ENCODE results near the gene OR10G8.

OR10G8 gene

DNA sequence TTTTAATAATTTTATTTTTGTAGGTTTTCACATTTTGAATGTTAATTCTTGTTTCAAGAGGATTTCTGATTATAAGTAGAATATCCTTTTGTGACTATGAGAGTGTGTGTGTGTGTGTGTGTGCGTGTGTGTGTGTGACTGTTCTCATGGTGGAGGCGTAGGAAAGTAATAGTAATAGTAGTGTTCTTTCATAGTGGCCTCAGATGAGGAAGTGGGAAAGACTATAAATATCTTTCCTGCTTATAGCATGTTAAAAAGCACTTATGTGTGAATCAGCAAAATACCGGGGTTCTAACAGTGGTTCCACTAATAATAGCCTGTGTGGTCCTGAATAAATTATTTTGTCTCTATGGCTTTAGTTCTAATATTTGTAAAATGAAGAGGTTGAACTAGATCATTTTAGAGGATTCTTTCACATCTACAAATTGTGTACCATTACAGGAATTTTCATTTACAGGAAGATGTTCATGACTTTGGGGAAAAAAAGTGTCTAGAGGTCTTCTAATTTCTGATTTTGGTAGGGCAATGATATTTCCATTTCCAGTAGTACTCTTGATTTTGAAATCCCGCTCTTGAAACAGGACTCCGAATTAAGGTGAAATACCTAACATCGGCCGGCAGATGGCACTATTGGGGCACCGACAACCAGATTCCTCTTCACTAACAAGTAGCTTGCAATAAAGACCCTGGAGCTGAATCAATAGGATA, 44.5 kb downstream of the OR10G8 start:
- Mint-ChIP-seq H3K36me3 (ENCODE audit: low read depth) (no peaks in the 10 kb centered on the region), H3K4me1 (ENCODE audit: low read depth) (peaks cover 15% of the 10 kb centered on the region), H3K27me3 (ENCODE audit: low read depth) (peaks cover 21% of the 10 kb centered on the region), H3K4me3 (no peak overlapping the region), H3K9me3 (no peaks in the 10 kb centered on the region), H3K27ac (no peak overlapping the region)

DNA sequence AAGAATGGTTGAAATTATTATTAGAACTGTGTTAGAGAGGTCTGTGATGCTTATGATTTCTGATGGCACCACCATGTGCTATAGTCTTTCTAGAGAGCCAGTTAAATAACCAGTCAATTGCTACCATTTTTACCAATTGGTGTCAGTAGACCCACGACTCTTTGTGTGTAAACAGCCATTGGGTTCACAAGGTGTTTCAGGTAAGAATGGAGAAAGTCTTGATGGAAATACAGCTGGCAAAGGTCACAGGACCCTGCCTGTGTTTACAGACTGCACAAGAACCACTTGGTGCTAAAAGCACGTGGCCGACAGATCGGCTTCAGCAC, 45.0 kb downstream of the OR10G8 start:
- H3K27ac Mint-ChIP-seq: no peak overlapping the region
- H3K4me3 Mint-ChIP-seq: no peak overlapping the region
- no peaks in the 10 kb centered on the region for H3K36me3 Mint-ChIP-seq (ENCODE audit: low read depth)
- H3K4me1 Mint-ChIP-seq (ENCODE audit: low read depth): peaks cover 17% of the 10 kb centered on the region
- H3K9me3 Mint-ChIP-seq: no peaks in the 10 kb centered on the region
- peaks cover 22% of the 10 kb centered on the region for H3K27me3 Mint-ChIP-seq (ENCODE audit: low read depth)

DNA sequence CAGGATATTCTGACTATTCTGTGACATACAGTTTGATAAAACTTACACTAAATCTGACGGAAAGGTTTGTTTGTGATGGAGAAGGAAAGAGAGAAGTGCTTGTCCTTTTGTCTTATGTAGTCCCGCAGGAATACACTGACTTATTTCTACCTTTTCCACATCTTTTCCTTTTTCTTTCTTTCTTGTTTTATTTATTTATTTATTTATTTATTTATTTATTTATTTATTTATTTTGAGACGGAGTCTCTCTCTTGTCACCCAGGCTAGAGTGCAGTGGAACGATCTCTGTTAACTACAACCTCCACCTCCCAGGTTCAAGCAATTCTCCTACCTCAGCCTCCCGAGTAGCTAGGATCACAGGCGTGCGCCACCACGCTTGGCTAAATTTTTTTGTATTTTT, 45.5 kb downstream of the OR10G8 start:
- Mint-ChIP-seq H3K4me3 (no peak overlapping the region), H3K27me3 (ENCODE audit: low read depth) (peaks cover 26% of the 10 kb centered on the region), H3K27ac (no peak overlapping the region), H3K4me1 (ENCODE audit: low read depth) (peaks cover 18% of the 10 kb centered on the region), H3K9me3 (no peaks in the 10 kb centered on the region), H3K36me3 (ENCODE audit: low read depth) (no peaks in the 10 kb centered on the region)

DNA sequence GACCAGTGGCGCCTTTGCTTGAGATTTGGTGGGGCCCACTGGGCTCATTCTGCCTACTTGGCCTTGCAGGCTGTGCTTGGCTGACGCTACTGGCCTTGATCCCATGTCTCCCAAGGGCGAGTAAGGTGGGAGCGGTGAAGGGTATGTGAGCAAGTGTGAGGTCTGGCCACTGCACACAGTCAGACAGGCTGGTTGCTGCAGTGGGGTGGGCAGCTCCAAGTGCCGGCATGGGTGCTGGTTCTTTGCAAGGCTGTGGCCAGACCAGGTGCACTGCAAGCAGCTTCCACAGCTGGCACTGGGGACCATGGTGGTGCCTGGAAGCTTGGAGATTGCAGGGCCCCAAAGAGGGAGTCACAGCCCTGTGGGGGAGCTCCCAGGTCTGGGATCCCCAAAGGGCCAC, 48.0 kb downstream of the OR10G8 start:
- Mint-ChIP-seq H3K4me3 (no peak overlapping the region), H3K27ac (no peak overlapping the region), H3K9me3 (no peaks in the 10 kb centered on the region), H3K4me1 (ENCODE audit: low read depth) (peaks cover 13% of the 10 kb centered on the region), H3K36me3 (ENCODE audit: low read depth) (no peaks in the 10 kb centered on the region), H3K27me3 (ENCODE audit: low read depth) (peaks cover 24% of the 10 kb centered on the region)

DNA sequence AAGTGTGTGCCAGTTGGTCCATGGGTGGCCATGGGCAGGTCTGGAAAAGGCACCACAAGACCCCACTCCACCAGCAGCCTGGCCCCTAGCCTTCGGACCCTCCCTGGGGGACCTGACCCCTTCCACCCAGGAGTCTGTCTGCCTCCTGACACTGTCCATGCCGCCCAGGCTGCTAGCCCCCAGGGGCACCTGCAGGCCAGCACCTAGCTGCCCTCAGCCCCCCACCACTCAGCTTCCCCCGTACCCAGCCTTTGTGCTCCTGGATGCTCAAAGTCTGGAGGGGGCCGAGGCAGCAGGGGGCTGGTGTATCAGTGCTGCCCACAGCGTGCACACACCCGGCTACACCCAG, 48.9 kb downstream of the OR10G8 start:
- Mint-ChIP-seq H3K27ac (no peak overlapping the region), H3K9me3 (no peaks in the 10 kb centered on the region), H3K27me3 (ENCODE audit: low read depth) (peaks cover 23% of the 10 kb centered on the region), H3K4me3 (no peak overlapping the region), H3K36me3 (ENCODE audit: low read depth) (no peaks in the 10 kb centered on the region), H3K4me1 (ENCODE audit: low read depth) (peaks cover 9% of the 10 kb centered on the region)

DNA sequence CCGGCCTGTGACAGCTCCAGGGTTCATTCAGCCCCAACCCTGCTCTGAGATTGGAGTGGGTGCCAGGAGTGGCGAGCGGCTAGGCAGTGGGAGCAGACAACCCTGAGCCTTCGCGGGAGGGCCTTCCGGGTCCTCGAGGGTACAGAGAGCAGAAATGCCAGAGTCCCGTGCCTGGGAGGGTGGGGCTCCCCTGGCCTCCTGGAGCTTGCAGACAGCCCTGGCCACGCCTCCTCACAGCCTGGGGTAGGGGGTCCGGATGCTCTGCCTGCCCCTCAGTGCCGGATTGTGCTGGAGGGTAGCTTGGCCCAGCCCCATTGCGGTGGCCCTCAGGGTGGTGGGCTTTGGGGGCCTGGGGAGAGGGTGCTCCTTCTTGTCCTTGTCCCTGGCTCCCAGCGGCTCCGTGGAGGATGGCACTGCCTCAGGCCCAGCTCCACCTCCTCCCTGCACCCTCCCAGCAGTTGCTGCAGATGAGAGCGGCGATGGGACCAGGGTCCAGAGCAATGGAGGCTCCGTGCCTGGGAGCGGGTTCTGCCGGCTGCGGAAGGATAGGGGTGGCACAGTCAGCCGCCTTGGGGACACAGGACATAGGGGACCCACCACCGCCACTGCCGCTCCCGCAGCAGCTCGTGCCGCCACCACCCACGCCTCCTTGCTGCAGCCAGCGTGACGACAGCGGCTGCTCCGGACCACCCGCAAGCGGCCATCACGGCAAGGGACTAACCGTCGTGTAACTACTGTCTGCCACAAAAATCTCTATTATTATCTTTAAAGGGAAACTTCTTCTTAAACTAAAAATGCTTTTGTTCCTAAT, 49.4 kb downstream of the OR10G8 start:
- H3K4me3 Mint-ChIP-seq: peak overlapping the region; percentile 25
- H3K36me3 Mint-ChIP-seq (ENCODE audit: low read depth): no peaks in the 10 kb centered on the region
- H3K4me1 Mint-ChIP-seq (ENCODE audit: low read depth): peaks cover 7% of the 10 kb centered on the region
- no peak overlapping the region for H3K27ac Mint-ChIP-seq
- H3K27me3 Mint-ChIP-seq (ENCODE audit: low read depth): peaks cover 23% of the 10 kb centered on the region
- no peaks in the 10 kb centered on the region for H3K9me3 Mint-ChIP-seq

DNA sequence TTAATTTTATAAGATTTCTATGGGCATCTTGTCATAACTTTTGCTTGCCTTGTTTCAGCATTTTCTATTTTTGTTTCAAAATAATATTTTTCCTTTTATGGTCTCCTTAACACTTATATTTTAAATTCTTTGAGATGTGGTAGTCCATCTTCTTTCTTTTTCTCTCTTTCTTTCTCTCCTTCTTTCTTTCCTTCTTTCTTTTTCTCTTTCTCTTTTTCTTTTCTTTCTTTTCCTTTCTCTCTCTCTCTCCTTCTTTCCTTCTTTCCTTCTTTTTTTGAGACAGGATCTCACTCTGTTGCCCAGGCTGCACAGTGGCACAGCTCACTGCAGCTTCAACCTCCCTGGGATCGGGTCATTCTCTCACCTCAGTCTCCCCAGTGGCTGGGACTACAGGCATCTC, 50.7 kb downstream of the OR10G8 start:
- no peaks in the 10 kb centered on the region for H3K9me3 Mint-ChIP-seq
- no peaks in the 10 kb centered on the region for H3K36me3 Mint-ChIP-seq (ENCODE audit: low read depth)
- H3K4me3 Mint-ChIP-seq: no peak overlapping the region
- H3K4me1 Mint-ChIP-seq (ENCODE audit: low read depth): peaks cover 4% of the 10 kb centered on the region
- no peak overlapping the region for H3K27ac Mint-ChIP-seq
- peaks cover 28% of the 10 kb centered on the region for H3K27me3 Mint-ChIP-seq (ENCODE audit: low read depth)

DNA sequence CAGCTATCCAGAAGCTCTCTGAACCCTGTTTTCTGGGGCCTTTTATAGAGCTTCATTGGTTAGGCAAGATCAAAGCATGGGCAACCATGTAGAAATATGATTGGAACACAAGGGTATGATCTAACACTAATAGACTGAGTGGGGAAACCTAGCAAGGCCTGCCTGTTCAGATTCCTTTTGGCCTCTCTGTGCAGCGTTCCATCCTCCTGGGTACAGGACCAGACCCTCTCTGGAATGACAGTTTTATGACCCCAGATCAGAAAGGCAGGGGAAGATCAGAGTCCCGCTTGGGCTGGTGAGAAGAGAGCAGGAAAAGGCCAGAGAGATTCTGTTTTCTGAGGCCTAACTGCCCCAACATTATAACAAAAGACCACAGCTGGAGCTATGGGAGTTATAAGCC, 52.0 kb downstream of the OR10G8 start:
- peaks cover 30% of the 10 kb centered on the region for H3K27me3 Mint-ChIP-seq (ENCODE audit: low read depth)
- no peak overlapping the region for H3K27ac Mint-ChIP-seq
- H3K4me3 Mint-ChIP-seq: no peak overlapping the region

DNA sequence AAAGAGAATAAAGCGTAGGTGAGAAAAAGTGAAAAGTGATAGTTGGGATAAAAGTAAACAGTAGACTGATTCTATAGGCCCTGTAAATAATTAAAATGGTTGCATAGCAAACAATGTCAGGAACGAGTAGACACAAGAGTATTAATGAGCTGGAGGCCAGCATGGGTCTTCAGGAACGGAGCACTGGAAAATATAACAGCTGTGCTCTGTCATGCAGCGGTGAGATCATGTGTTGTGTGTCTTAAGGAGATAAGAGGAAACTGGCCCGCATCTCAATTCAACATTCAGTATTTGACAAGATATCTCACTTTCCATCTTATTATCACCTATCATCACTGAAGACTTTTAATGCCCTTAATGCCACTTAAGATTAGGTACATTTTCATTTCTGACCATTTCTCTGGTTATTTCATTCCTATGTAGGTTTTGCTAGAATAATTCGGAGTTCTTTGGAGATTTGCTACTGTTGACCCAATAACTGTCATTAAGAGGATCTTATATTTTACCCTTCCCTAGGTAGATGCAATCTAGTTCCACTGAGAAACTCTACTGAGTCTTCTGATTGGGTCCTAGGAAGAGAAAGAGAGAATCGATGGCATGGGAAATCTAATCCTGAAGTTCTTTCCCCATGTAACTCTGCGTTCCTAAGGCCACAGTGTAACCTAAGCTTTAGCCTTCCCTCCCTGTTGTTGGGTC, 53.2 kb downstream of the OR10G8 start:
- H3K27ac Mint-ChIP-seq: no peak overlapping the region
- no peak overlapping the region for H3K4me3 Mint-ChIP-seq
- H3K4me1 Mint-ChIP-seq (ENCODE audit: low read depth): peaks cover 4% of the 10 kb centered on the region
- H3K36me3 Mint-ChIP-seq (ENCODE audit: low read depth): no peaks in the 10 kb centered on the region
- peaks cover 31% of the 10 kb centered on the region for H3K27me3 Mint-ChIP-seq (ENCODE audit: low read depth)
- no peaks in the 10 kb centered on the region for H3K9me3 Mint-ChIP-seq

More for the DNA sequence above, 52.0 kb downstream of the OR10G8 start:
- Mint-ChIP-seq H3K4me1 (ENCODE audit: low read depth) (peaks cover 4% of the 10 kb centered on the region), H3K9me3 (no peaks in the 10 kb centered on the region), H3K36me3 (ENCODE audit: low read depth) (no peaks in the 10 kb centered on the region)

Measured in T-helper 1 cell treated with Interleukin-12 subunit alpha and Interleukin-12 subunit beta and Interleukin-4 antibody, amounts not matched to agents 30 μg/mL and 1 μg/mL, for 36 hours (primary cell).